GM20000 (cell line): ENCODE measurements around the gene TOR3A.

Source experiments
- DNase-seq: peaks from one replicate; pipeline ENCODE4 v3.0.0; 2012; ENCODE audit warnings: low spot score
- TF ChIP-seq, protein P1 (sequence below): IDR thresholded peaks from 2 replicates; pipeline ENCODE4 v1.5.1; 2012; ENCODE audit warnings: mild to moderate bottlenecking, control low read depth; ENCODE audit errors: extremely low read depth, missing control alignments

TOR3A gene

DNA sequence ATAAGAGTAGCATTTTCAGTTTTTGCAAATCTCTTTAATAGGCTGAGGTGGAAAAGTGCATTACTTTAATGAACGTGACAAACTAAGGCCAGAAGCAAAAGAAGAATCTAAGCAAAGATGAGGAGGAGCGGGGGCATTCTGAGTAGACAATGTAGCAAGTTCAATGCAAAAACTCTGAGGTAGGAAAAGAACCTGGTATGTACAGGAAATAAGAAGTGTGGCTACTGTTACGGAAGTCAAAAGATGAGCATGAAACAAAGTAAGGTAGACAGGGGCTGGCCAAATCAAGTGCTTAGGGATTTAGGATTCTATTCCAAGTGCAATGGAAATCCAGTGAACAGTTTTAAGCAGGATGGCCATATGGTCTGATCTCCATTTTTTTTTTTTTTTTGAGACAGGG is 63.7 kb downstream of the TOR3A start:
- no peak for DNase-seq
- TF ChIP-seq, protein P1, sequence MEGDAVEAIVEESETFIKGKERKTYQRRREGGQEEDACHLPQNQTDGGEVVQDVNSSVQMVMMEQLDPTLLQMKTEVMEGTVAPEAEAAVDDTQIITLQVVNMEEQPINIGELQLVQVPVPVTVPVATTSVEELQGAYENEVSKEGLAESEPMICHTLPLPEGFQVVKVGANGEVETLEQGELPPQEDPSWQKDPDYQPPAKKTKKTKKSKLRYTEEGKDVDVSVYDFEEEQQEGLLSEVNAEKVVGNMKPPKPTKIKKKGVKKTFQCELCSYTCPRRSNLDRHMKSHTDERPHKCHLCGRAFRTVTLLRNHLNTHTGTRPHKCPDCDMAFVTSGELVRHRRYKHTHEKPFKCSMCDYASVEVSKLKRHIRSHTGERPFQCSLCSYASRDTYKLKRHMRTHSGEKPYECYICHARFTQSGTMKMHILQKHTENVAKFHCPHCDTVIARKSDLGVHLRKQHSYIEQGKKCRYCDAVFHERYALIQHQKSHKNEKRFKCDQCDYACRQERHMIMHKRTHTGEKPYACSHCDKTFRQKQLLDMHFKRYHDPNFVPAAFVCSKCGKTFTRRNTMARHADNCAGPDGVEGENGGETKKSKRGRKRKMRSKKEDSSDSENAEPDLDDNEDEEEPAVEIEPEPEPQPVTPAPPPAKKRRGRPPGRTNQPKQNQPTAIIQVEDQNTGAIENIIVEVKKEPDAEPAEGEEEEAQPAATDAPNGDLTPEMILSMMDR, result no peak
